HepG2 (cell line): ENCODE results near the gene BRMS1. TPM values are rescaled to one million over a fixed set of nuclear protein-coding genes. Genes with fewer than 3 reads are reported as not detected.
A peak's percentile ranks its signal among the peaks of the same experiment; 100 is the strongest.
"Not testable (repeated sequence)": the region's sequence is repeated elsewhere in the genome, so short reads cannot be mapped to it uniquely, and the experiment has no call there.

Experiments used
- ATAC-seq: fragments of 200-7000 bp; cut with Tn5 transposase; 3 replicates; pipeline ENCODE4 v1.9.1; 2020; ENCODE audit warnings: mild to moderate bottlenecking, moderate library complexity
- BruUV-seq: library from RNA; stranded (reverse); fragments of 400-500 nt; replicated peaks from 2 replicates; lab custom pipeline; 2021; lab: Mats Ljungman, UMichigan
- CTCF ChIA-PET: fragments of 300-600 bp; formaldehyde crosslinking; extraction: SDS; loops from one replicate; lab custom pipeline; 2021; ENCODE audit warnings: low total read pairs, inconsistent platforms, low intra/inter-chr PET ratio; lab: Yijun Ruan, JAX
- POLR2A ChIA-PET: fragments of 350-600 bp; sonication (Branson Sonifier 250); formaldehyde crosslinking; loops from one replicate; lab custom pipeline; 2020; ENCODE audit warnings: antibody characterized with exemption, inconsistent platforms; lab: Yijun Ruan, JAX
- DNase-seq: peaks from one replicate; pipeline ENCODE4 v3.0.0-alpha.2; 2015; ENCODE audit warnings: low spot score
- FAIRE-seq: peaks from 3 replicates; lab custom pipeline; 2011; peaks lifted over from hg19 to GRCh38; lab: Jason Lieb, UNC
- H2AFZ ChIP-seq: one replicate; pipeline ENCODE4 v1.6.1; 2011; ENCODE audit warnings: low read length, inconsistent platforms
- H3K27ac ChIP-seq: fragments of 300-600 bp; 3 replicates; pipeline ENCODE4 v1.8.0; 2011; ENCODE audit warnings: mixed run types, mild to moderate bottlenecking, mixed read lengths, low read length, inconsistent platforms; ENCODE audit not compliant: insufficient read depth; ENCODE audit errors: extremely low read length
- H3K27me3 ChIP-seq, 2 experiments: fragments of 200-600 bp in 1 of 2; 2 replicates in 1 of 2; 3 replicates in 1 of 2; pipeline versions ENCODE4 v1.6.0 to v1.8.0; 2011; ENCODE audit warnings: low read length in 2 of 2, mild to moderate bottlenecking in 2 of 2, moderate library complexity in 2 of 2, inconsistent platforms in 1 of 2; ENCODE audit not compliant: insufficient read depth in 2 of 2, control insufficient read depth in 1 of 2
- H3K36me3 ChIP-seq, 2 experiments: fragments of 200-600 bp in 1 of 2; replicated peaks in 1 of 2; 2 replicates in 1 of 2; 3 replicates in 1 of 2; pipeline versions ENCODE4 v1.5.1 to v1.8.0; 2011; ENCODE audit warnings: low read length in 2 of 2, inconsistent platforms in 1 of 2; ENCODE audit not compliant: insufficient read depth in 2 of 2, control insufficient read depth in 1 of 2
- H3K4me1 ChIP-seq: 2 replicates; pipeline ENCODE4 v1.5.1; 2012; ENCODE audit warnings: low read length, inconsistent platforms; ENCODE audit not compliant: insufficient read depth
- H3K4me2 ChIP-seq: 2 replicates; pipeline ENCODE4 v1.6.0; 2011; ENCODE audit warnings: low read depth, low read length, inconsistent platforms
- H3K4me3 ChIP-seq, 3 experiments: fragments of 200-600 bp in 1 of 3; sonication (generic), shearing (Covaris generic) in 1 of 3; replicated peaks in 1 of 3; 2 replicates each; pipeline ENCODE4 v1.5.1; 2011 to 2016; ENCODE audit warnings: low read length in 3 of 3, inconsistent platforms in 2 of 3, low read depth in 2 of 3, mild to moderate bottlenecking in 2 of 3, control low read depth in 1 of 3, mixed read lengths in 1 of 3; ENCODE audit not compliant: insufficient read depth in 1 of 3
- H3K79me2 ChIP-seq: one replicate; pipeline ENCODE4 v1.6.1; 2011; ENCODE audit warnings: low read length, inconsistent platforms; ENCODE audit not compliant: insufficient read depth
- H3K9ac ChIP-seq: 2 replicates; pipeline ENCODE4 v1.6.0; 2011; ENCODE audit warnings: mild to moderate bottlenecking, low read depth, low read length, inconsistent platforms; ENCODE audit not compliant: insufficient read depth
- H3K9me3 ChIP-seq: 2 replicates; pipeline ENCODE4 v1.5.1; 2012; ENCODE audit warnings: mild to moderate bottlenecking, low read length
- H4K20me1 ChIP-seq: 2 replicates; pipeline ENCODE4 v1.6.0; 2011; ENCODE audit warnings: inconsistent platforms, mild to moderate bottlenecking, low read length, moderate library complexity; ENCODE audit not compliant: insufficient read depth
- BHLHE40 ChIP-seq: IDR thresholded peaks from 2 replicates; pipeline ENCODE4 v1.6.1; 2011; ENCODE audit warnings: low read length, improper control_type of control experiment
- SIX1 ChIP-seq: sonication (generic); formaldehyde crosslinking; IDR thresholded peaks from 2 replicates; pipeline ENCODE4 v1.4.0; 2020; ENCODE audit warnings: missing genetic modification reagents, borderline replicate concordance
- ZNF460 ChIP-seq: sonication (generic); formaldehyde crosslinking; IDR thresholded peaks from 2 replicates; pipeline ENCODE4 v1.5.1; 2020; ENCODE audit warnings: missing genetic modification reagents, mild to moderate bottlenecking, borderline replicate concordance
- WGBS: methylation state at CpG from one replicate; pipeline ENCODE4 v1.1.6; 2017; ENCODE audit warnings: low lambda C conversion rate; 5-methylcytosine and 5-hydroxymethylcytosine counted together
- in situ Hi-C: cut with HindIII; loops from 2 replicates; pipeline ENCODE4 v1.10.0; 2017; ENCODE audit warnings: low pct_unique_long_range_greater_than_20kb; ENCODE audit not compliant: extremely low pct_ligation_motif_present
- intact Hi-C: fragments of 100-400 bp; cut with micrococcal nuclease; formaldehyde crosslinking; loops from one replicate; pipeline ENCODE4 v1.10.0; 2022; ENCODE audit not compliant: unreplicated experiment
- polyA plus RNA-seq, 8 experiments: library from polyadenylated mRNA; depleted of rRNA in 3 of 8; stranded (reverse) in 7 of 8; unstranded in 1 of 8; fragments of >200 nt; fragmentation: Illumina TruSeq in 4 of 8; extraction: Trizol in 4 of 8; gene quantifications; 2 replicates each; pipeline versions ENCODE4 v1.2.1 to v1.2.3, GENCODE V29; 2011 to 2016; ENCODE audit warnings: low read depth in 4 of 8, missing spikeins in 1 of 8, mixed read lengths in 1 of 8; ENCODE audit not compliant: insufficient read depth in 1 of 8
- total RNA-seq, 5 experiments: library from RNA; depleted of rRNA; stranded (reverse); fragments of >200 nt; fragmentation: Illumina TruSeq; extraction: Trizol; gene quantifications; 2 replicates each; pipeline ENCODE4 v1.2.3, GENCODE V29; 2016; ENCODE audit warnings: low read depth in 1 of 5

BRMS1 gene
- total and polyA plus RNA-seq, 2 of the 13 experiments (the other 11 are each of a cell fraction or from before 2014, with no cell fraction given), result 15.8 to 55.7 TPM

DNA sequence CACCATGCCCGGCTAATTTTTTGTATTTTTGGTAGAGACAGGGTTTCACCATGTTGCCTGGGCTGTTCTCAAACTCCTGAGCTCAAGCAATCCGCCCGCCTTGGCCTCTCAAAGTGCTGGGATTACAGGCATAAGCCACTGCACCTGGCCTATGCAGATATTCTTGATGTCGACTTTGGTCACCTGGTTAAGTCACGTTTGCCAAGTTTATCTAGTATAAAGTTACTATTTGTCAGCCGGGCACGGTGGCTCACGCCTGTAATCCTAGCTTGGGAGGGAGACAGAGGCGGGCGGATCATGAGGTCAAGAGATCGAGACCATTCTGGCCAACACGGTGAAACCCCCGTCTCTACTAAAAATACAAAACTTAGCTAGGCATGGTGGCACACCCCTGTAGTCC, 39.4 kb upstream of the BRMS1 start:
- WGBS, result 39% methylated on average over 5 of the region's 13 CpGs
- H3K36me3 ChIP-seq, H2AFZ ChIP-seq, FAIRE-seq, H3K27me3 ChIP-seq, in situ Hi-C loops, H3K4me2 ChIP-seq, DNase-seq, H3K27ac ChIP-seq, H3K79me2 ChIP-seq, H3K4me3 ChIP-seq, H3K9me3 ChIP-seq, CTCF ChIA-PET, BruUV-seq, H4K20me1 ChIP-seq, H3K9ac ChIP-seq, ATAC-seq: not testable (repeated sequence)
- intact Hi-C loops, result loop anchor here (10.0 kb wide), 1 partner anchor 70 kb away; the partner anchor contains the start of gene CD248
- H3K4me1 ChIP-seq, result peaks cover 20% of the 10 kb centered on the region
- TF ChIP-seq ZNF460 (peak; percentile 13; the same call in 1 of the 2 replicates), SIX1 (CRISPR knock-in tag) (0 out of 2 replicates have a peak, but pooled peaks have one; percentile 55), BHLHE40 (peak; percentile 23; the same call in 1 of the 2 replicates)
- POLR2A ChIA-PET, result interaction anchor here (1.1 kb wide), 1 partner anchor 856 kb away, joined by 3 read pairs; no protein-coding TSS in a partner anchor

DNA sequence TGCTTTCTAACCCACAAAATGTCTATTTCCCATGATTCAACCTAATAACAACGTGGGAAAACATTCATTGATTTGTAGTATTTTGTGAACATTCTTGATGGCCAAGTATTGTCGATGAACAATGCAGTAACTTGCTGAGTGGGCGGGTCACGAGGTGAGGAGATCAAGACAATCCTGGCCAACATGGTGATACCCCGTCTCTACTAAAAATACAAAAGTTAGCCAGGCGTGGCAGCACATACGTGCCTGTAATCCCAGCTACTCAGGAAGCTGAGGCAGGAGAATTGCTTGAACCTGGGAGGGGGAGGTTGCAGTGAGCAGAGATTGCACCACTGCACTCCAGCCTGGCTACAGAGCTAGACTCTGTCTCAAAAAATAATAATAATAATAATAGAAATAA, 35.4 kb upstream of the BRMS1 start:
- FAIRE-seq, H3K4me3 ChIP-seq, CTCF ChIA-PET, H3K27ac ChIP-seq, DNase-seq, H3K9me3 ChIP-seq, H2AFZ ChIP-seq, H3K4me1 ChIP-seq, POLR2A ChIA-PET, H3K4me2 ChIP-seq, H3K79me2 ChIP-seq, in situ Hi-C loops, H3K27me3 ChIP-seq, BruUV-seq, H3K36me3 ChIP-seq, H4K20me1 ChIP-seq, ATAC-seq, H3K9ac ChIP-seq: not testable (repeated sequence)
- intact Hi-C loops, result loop anchor here (10.0 kb wide), 1 partner anchor 65 kb away; the partner anchor contains the start of gene CD248
- WGBS, result 31% methylated on average over 7 of the region's 7 CpGs

DNA sequence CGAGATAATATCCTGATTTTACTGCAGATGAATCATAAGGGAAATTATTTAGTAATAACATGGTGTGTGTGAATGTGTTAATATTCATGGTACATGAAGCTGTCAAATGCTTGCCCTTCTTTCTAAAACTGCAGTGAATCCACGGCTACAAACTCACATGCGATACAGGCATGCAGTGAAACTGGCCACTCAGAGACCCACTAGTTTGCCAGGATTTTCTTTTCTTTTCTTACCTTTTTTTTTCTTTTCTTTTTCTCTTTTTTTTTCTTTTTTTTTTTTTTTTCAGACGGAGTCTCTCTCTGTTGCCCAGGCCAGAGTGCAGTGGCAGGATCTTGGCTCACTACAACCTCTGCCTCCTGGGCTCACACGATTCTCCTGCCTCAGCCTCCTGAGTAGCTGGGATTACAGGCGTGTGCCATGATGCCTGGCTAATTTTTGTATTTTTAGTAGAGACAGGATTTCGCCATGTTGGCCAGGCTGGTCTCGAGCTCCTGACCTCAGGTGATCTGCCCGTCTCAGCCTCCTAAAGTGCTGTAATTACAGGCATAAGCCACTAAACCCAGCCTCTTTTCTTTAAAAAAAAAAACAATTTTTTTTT, 28.9 kb upstream of the BRMS1 start:
- DNase-seq, H3K79me2 ChIP-seq, H3K4me3 ChIP-seq, FAIRE-seq, intact Hi-C loops, H2AFZ ChIP-seq, BruUV-seq, H3K4me2 ChIP-seq, H3K36me3 ChIP-seq, CTCF ChIA-PET, in situ Hi-C loops, H4K20me1 ChIP-seq, ATAC-seq, H3K27me3 ChIP-seq, H3K27ac ChIP-seq, H3K9me3 ChIP-seq, H3K9ac ChIP-seq: not testable (repeated sequence)
- POLR2A ChIA-PET, result interaction anchor here (2.1 kb wide), 1 partner anchor 61 kb away, joined by 6 read pairs; no protein-coding TSS in a partner anchor
- H3K4me1 ChIP-seq, result peaks cover 29% of the 10 kb centered on the region
- 44% methylated on average over 9 of the region's 9 CpGs for WGBS
